GM21786 (cell line): ENCODE data around the gene LCE4A.
"Not testable (repeated sequence)": the region's sequence is repeated elsewhere in the genome, so short reads cannot be mapped to it uniquely, and the experiment has no call there.

ENCODE experiments used
- ATAC-seq: cut with Tn5 transposase; IDR thresholded peaks from one replicate; pipeline ENCODE4 v1.9.1; 2021; ENCODE audit not compliant: unreplicated experiment

LCE4A gene

GRCh38 chr1:152707860-152708259 lies at the start of gene LCE4A:
Gene LCE4A, plus strand, starts transcription at chr1:152708160. Its CDS starts 916 bp downstream, at chr1:152709076.
- ATAC-seq, result no peak

GRCh38 chr1:152658649-152659048 lies 49.3 kb upstream of the LCE4A start:
- ATAC-seq, result no peak

GRCh38 chr1:152663098-152663497 lies 44.9 kb upstream of the LCE4A start, which contains the start of gene LCE2D:
Gene LCE2D, plus strand, starts transcription at chr1:152663380. Its CDS starts 726 bp downstream, at chr1:152664106.
- ATAC-seq, result no peak

- ATAC-seq, result not testable (repeated sequence)
Observed at GRCh38 chr1:152666171-152666570, 41.8 kb upstream of the LCE4A start.

- no peak for ATAC-seq
Observed at GRCh38 chr1:152667648-152668047, 40.3 kb upstream of the LCE4A start.

- no peak for ATAC-seq
Observed at GRCh38 chr1:152673016-152673415, 34.9 kb upstream of the LCE4A start.

GRCh38 chr1:152674983-152675382 lies 33.0 kb upstream of the LCE4A start, which contains the start of gene LCE2C:
Gene LCE2C, plus strand, starts transcription at chr1:152675279. Its CDS starts 737 bp downstream, at chr1:152676016.
- not testable (repeated sequence) for ATAC-seq

- no peak for ATAC-seq
Observed at GRCh38 chr1:152679459-152679858, 28.5 kb upstream of the LCE4A start.

GRCh38 chr1:152681616-152682015 lies 26.3 kb upstream of the LCE4A start:
- no peak for ATAC-seq

GRCh38 chr1:152683846-152684245 lies 24.1 kb upstream of the LCE4A start:
- ATAC-seq, result no peak

GRCh38 chr1:152685823-152686222 lies 22.1 kb upstream of the LCE4A start, which contains the start of gene LCE2B:
Gene LCE2B, plus strand, starts transcription at chr1:152686123. Its CDS starts 721 bp downstream, at chr1:152686844.
- not testable (repeated sequence) for ATAC-seq

GRCh38 chr1:152697701-152698600 lies 10.0 kb upstream of the LCE4A start, which contains the start of gene LCE2A:
Gene LCE2A, plus strand, starts transcription at chr1:152698345. Its CDS starts 557 bp downstream, at chr1:152698902.
- ATAC-seq, result no peak

GRCh38 chr1:152699746-152700145 lies 8.2 kb upstream of the LCE4A start:
- ATAC-seq, result no peak

- ATAC-seq, result no peak
Observed at GRCh38 chr1:152718238-152718637, 10.3 kb downstream of the LCE4A start.

- no peak for ATAC-seq
Observed at GRCh38 chr1:152725261-152725660, 17.3 kb downstream of the LCE4A start.

GRCh38 chr1:152728986-152729385 lies 21.0 kb downstream of the LCE4A start:
- no peak for ATAC-seq

- ATAC-seq, result no peak
Observed at GRCh38 chr1:152735648-152736047, 27.7 kb downstream of the LCE4A start.

GRCh38 chr1:152737997-152738396 lies 30.0 kb downstream of the LCE4A start:
- ATAC-seq, result no peak

- no peak for ATAC-seq
Observed at GRCh38 chr1:152739841-152740240, 31.9 kb downstream of the LCE4A start.

GRCh38 chr1:152741656-152742055 lies 33.7 kb downstream of the LCE4A start:
- ATAC-seq, result no peak

GRCh38 chr1:152743371-152744145 lies 35.6 kb downstream of the LCE4A start:
- ATAC-seq, result no peak
